Measurements from ENCODE around the gene CFAP97D2. TPM values are rescaled to one million over a fixed set of nuclear protein-coding genes. Genes with fewer than 3 reads are reported as not detected.

Gene CFAP97D2
- total and polyA plus RNA-seq, 2 experiments from 2014 or later, result not detected

GRCh38 chr13:114230575-114230974, 51.5 kb downstream of the CFAP97D2 start:
- H2AFZ ChIP-seq, result no peak overlapping the region
- no peaks in the 10 kb centered on the region for H3K9me3 ChIP-seq (ENCODE audit: low read depth)
- H3K27me3 ChIP-seq, result peaks cover 7% of the 10 kb centered on the region
- H3K4me2 ChIP-seq, result peak overlapping the region; percentile 41
- no peak for TF ChIP-seq CTCF (IDR thresholded peaks at IDR 0.05; ENCODE audit: poor library complexity)
- H4K20me1 ChIP-seq (ENCODE audit: insufficient read depth, poor library complexity, severe bottlenecking), result no peaks in the 10 kb centered on the region
- H3K79me2 ChIP-seq, result peaks cover 6% of the 10 kb centered on the region
- peaks cover 12% of the 10 kb centered on the region for H3K4me1 ChIP-seq (ENCODE audit: insufficient read depth)
- no peak overlapping the region for H3K4me3 ChIP-seq
- no peaks in the 10 kb centered on the region for H3K9me2 ChIP-seq (replicated peaks; ENCODE audit: insufficient read depth)
- no peaks in the 10 kb centered on the region for H3K36me3 ChIP-seq (replicated peaks; ENCODE audit: insufficient read depth, low read depth)
- H3K27ac ChIP-seq, result no peak overlapping the region
- 39% methylated on average over 3 of the region's 3 CpGs for WGBS (ENCODE audit: low lambda C conversion rate, missing lambda C conversion rate)
- DNase-seq (ENCODE audit: low spot score), result no peak

GRCh38 chr13:114231886-114232285, 52.8 kb downstream of the CFAP97D2 start:
- Histone ChIP-seq H2AFZ (no peak overlapping the region), H3K27me3 (peaks cover 7% of the 10 kb centered on the region), H3K79me2 (peaks cover 19% of the 10 kb centered on the region), H3K4me1 (ENCODE audit: insufficient read depth) (peaks cover 12% of the 10 kb centered on the region), H3K9me3 (ENCODE audit: low read depth) (no peaks in the 10 kb centered on the region), H3K4me2 (no peak overlapping the region), H3K27ac (no peak overlapping the region), H3K4me3 (no peak overlapping the region), H3K36me3 (replicated peaks; ENCODE audit: insufficient read depth, low read depth) (no peaks in the 10 kb centered on the region), H4K20me1 (ENCODE audit: insufficient read depth, poor library complexity, severe bottlenecking) (peaks cover 10% of the 10 kb centered on the region), H3K9me2 (replicated peaks; ENCODE audit: insufficient read depth) (no peaks in the 10 kb centered on the region)
- 82% methylated on average over 8 of the region's 8 CpGs for WGBS (ENCODE audit: low lambda C conversion rate, missing lambda C conversion rate)
- DNase-seq (ENCODE audit: low spot score), result no peak
- TF ChIP-seq CTCF (IDR thresholded peaks at IDR 0.05; ENCODE audit: poor library complexity), result no peak
- no peak for TF ChIP-seq EZH2phosphoT487 (IDR thresholded peaks at IDR 0.05; ENCODE audit: low read depth, severe bottlenecking, unreplicated experiment)
- no peak for TF ChIP-seq EZH2 (IDR thresholded peaks at IDR 0.05; ENCODE audit: borderline replicate concordance)

GRCh38 chr13:114234266-114234644, 55.2 kb downstream of the CFAP97D2 start:
- peak overlapping the region; percentile 83 for H3K4me2 ChIP-seq
- TF ChIP-seq EZH2phosphoT487 (IDR thresholded peaks at IDR 0.05; ENCODE audit: low read depth, severe bottlenecking, unreplicated experiment) (no peak), CTCF (IDR thresholded peaks at IDR 0.05; ENCODE audit: poor library complexity) (no peak), EZH2 (IDR thresholded peaks at IDR 0.05; ENCODE audit: borderline replicate concordance) (no peak)
- peaks cover 35% of the 10 kb centered on the region for H3K79me2 ChIP-seq
- 67% methylated on average over 4 of the region's 4 CpGs for WGBS (ENCODE audit: low lambda C conversion rate, missing lambda C conversion rate)
- no peaks in the 10 kb centered on the region for H3K9me3 ChIP-seq (ENCODE audit: low read depth)
- peaks cover 3% of the 10 kb centered on the region for H3K27me3 ChIP-seq
- peak overlapping the region; percentile 39 for H3K4me3 ChIP-seq
- H3K36me3 ChIP-seq (replicated peaks; ENCODE audit: insufficient read depth, low read depth), result no peaks in the 10 kb centered on the region
- DNase-seq (ENCODE audit: low spot score), result no peak
- no peaks in the 10 kb centered on the region for H3K9me2 ChIP-seq (replicated peaks; ENCODE audit: insufficient read depth)
- H3K27ac ChIP-seq, result peak overlapping the region; percentile 62
- peaks cover 9% of the 10 kb centered on the region for H3K4me1 ChIP-seq (ENCODE audit: insufficient read depth)
- H2AFZ ChIP-seq, result peak overlapping the region; percentile 80
- peaks cover 10% of the 10 kb centered on the region for H4K20me1 ChIP-seq (ENCODE audit: insufficient read depth, poor library complexity, severe bottlenecking)
